ENCODE results near the gene INPP5A.

Gene INPP5A

GRCh38 chr10:132528064-132528691 lies 9.4 kb upstream of the INPP5A start:
- intact Hi-C loops (cut with DNase I), result no loop called here
- DNase-seq, result peak in 5 of 42 donors; percentile 1 to 22 (median 9)

DNA sequence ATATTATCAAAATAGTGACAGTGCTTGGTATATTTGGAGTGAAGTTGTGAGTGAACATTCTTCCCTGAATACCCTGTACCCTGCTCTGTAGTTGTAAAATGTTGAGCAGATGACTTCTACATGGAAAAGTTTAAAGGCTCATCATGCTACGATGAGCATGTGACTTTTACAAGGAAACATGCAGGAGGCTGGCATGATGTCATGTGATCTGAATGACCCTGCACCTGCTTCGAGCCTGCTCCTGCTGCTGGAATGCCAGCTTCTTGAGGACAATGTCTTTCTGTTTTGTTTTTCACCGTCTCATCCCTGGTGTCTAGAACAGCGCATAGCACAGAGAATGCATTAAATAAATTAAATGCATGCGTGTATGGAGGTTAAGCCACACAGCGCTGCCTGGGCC lies 5.4 kb upstream of the INPP5A start:
- intact Hi-C loops (cut with DNase I), result loop anchor here (10.0 kb wide), 1 partner anchor 227 kb away; the partner anchor contains the start of gene STK32C
- DNase-seq, result peak in 3 of 42 donors; percentile 1 to 7 (median 6)

DNA sequence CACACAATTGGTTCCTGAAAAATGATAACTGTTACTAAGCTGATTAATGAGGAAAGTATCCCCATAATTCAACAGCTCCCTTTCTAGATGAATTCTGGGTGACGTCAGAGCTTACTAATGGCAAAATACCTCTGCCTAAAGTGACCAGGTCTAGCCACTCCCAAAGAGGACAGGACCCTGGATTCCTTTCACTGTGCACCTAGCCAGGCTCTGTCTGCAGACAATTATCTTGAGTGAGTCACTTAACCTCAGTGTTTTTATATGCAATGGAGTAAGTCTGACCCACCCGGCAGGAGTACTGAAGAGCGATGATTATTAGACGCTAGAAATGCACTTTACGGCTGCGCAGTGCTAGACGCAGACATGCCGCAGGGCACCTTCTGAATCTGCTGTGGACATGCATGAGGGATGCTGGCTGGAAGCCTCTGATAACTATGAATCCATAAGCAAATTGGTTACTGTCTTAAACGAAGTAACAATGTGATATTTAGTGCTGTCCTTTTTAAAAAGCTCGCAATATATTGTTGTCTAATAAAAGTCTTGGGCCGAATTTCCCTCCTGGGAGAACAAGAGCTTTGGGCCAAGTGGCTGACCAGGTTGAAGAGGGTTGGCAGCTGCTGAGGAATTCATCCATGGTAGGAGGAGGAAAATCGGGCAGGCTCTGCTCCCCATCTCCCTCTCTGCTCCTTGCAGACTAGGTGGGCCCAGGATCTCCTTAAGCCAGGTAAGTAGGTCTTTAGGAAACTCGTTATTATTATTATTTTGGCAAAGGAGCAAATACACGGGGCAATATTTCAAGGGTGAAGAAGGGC lies 4.6 kb upstream of the INPP5A start:
- intact Hi-C loops (cut with DNase I), result loop anchor here (10.0 kb wide), 1 partner anchor 228 kb away; the partner anchor contains the start of gene STK32C
- DNase-seq, result peak in 3 of 42 donors; percentile 10 to 18 (median 13)

DNA sequence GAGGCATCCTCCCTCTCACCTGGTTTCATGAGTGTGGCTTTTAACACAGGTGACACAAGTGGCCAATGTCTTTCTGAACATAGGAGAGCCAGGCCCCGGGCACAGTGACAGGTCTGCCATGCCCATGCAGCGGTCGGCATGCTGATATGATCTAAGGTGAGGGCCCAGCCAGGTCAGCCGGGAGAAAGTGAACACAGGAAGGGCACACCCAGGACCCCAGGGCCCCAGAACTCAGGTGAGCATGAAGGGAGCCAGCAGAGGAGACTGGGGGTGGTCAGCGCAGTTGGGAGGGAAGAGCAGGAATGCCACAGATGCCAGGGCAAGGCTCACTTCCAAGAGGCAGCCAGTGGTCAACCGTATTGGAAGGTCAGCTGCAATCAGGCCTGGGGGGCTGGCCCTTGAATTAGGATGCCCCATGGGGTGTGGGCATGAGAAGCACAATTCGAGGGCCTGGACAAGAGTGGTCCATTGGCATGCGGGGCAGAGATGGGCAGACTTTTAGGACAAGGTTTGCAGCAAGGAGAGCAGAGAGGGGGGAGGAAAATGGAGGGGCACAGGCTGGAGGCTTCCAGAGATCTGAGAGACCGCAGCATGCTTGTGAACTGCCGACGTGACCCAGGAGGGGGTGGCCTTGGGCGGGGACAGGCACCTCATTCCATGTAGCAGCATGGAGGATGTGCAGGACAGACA lies 3.9 kb upstream of the INPP5A start:
- intact Hi-C loops (cut with DNase I), result loop anchor here (10.0 kb wide), 1 partner anchor 229 kb away; the partner anchor contains the start of gene STK32C
- peak in 10 of 42 donors; percentile 0 to 37 (median 10) for DNase-seq

DNA sequence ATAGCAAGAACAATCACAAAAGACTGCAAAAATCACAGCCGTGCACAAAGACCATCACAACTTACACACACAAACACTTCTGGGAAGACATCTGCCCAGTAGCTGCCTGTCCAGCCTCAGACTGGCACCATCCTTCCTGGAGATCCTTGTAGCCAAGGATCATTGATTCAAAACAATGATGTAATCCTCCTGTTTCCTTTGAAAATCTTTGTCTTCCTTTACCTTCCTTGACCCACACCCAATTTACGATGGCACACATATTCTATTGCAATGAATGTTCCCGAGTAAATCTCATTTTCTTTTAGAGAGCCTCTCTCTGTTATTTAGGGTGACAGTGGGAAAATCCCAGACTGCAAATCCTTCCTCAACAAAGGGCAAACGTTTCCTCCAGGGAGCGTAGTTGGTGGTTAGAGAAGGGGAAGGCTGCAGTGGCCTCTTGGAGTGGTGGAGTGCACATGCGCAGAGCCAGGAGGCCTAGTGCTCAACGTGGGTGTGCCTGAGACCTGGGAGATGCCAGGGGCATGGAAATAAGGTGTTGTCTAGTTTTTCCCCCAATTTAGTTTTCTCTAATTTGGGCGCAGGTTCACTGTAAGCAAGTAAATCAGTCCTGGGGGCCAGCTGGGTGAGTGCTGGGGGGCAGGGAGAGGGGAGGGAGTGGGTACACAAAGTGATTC lies 3.1 kb upstream of the INPP5A start:
- DNase-seq, result peak in 27 of 42 donors; percentile 17 to 81 (median 65)
- intact Hi-C loops (cut with DNase I), result loop anchor here (5.0 to 10.0 kb wide), 2 partner anchors 72 to 230 kb away; partner anchors contain the start of gene STK32C

- peak in 13 of 42 donors; percentile 2 to 43 (median 10) for DNase-seq
- intact Hi-C loops (cut with DNase I), result loop anchor here (5.0 to 10.0 kb wide), 2 partner anchors 73 to 230 kb away; partner anchors contain the start of gene STK32C
Measured at GRCh38 chr10:132535065-132535651, 2.4 kb upstream of the INPP5A start.

- intact Hi-C loops (cut with DNase I), result loop anchor here (5.0 to 10.0 kb wide), 2 partner anchors 74 to 232 kb away; partner anchors contain the start of gene STK32C
- peak in 13 of 42 donors; percentile 5 to 51 (median 41) for DNase-seq
Measured at GRCh38 chr10:132536241-132536876, 1.2 kb upstream of the INPP5A start.

DNA sequence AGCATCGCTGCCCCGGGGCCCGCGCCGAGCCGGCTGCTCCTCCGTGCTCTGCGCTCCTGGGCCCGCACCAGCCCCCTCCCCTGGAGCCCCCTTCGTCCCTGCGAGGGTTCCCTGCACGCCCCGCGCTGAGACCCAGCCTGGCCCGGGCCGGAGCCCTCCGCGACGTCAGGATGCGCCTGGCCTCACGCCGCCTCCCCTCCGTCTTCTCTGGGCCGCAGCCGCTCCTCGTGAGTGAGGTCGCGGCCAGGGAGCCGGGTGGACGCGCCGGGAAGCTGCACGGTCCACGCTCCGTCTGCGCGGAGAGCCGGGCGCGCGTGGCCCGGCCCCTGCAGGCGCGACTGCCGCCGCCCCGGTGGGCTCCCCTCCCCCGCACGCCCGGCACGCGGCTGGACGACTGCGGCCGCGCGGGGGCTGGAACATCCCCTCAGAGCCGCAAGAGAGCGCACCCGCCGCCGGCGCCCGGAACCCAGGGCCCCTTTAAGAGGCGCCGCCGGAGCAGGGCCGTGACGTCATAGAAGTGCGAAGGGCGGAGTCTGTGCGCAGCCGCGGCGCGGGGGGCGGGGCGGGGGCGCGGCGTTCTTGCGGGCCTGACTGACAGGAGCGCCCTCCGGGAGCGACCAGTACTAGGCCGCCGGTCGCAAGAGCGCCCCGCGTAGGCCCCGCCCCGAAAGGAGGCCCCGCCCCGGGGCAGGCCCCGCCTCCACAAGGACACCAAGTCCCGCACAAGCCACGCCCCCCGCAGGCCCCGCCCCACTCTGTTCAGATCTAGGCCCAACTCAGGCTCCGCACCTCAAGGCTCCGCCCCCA lies 507 bp upstream of the INPP5A start:
- peak; percentile 100 for DNase-seq
- intact Hi-C loops (cut with DNase I), result loop anchor here (5.0 to 10.0 kb wide), 2 partner anchors 75 to 232 kb away; partner anchors contain the start of gene STK32C

GRCh38 chr10:132538031-132538789 lies 623 bp downstream of the INPP5A start:
- DNase-seq, result peak in 9 of 42 donors; percentile 15 to 48 (median 31)
- intact Hi-C loops (cut with DNase I), result loop anchor here (5.0 to 10.0 kb wide), 2 partner anchors 76 to 233 kb away; partner anchors contain the start of gene STK32C

DNA sequence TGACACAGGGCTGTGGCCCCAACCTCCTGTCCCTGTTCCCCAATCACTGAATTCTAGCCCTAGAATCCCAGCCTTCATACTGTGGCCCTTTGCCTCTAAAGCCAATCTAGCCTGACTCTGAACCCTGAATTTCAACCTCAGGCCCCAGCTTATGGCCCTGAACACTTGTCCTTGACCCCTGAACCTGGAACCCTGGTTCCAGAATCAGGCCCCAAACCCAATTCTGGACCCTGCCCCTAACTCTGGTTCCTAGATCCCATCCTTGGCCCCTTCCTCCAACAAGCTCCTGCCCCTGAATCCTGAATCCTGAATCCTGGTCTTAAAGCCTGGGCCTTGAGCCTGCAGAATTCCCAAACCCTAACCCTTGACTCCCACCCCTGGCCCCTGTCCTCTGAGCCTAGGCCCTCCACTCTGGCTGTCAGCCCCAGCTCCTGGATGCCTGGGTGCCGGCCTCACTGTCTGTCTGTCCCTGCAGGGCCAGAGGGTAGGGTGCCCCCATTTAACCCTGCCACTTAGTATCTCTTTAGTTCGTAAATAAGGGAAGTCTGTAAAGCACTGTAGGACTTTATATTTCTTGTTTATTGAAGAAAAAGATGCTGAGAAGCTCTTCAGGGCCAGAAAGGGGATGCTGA lies 1.3 kb downstream of the INPP5A start:
- intact Hi-C loops (cut with DNase I), result loop anchor here (5.0 to 10.0 kb wide), 2 partner anchors 77 to 234 kb away; partner anchors contain the start of gene STK32C
- peak in 4 of 42 donors; percentile 3 to 30 (median 13) for DNase-seq

DNA sequence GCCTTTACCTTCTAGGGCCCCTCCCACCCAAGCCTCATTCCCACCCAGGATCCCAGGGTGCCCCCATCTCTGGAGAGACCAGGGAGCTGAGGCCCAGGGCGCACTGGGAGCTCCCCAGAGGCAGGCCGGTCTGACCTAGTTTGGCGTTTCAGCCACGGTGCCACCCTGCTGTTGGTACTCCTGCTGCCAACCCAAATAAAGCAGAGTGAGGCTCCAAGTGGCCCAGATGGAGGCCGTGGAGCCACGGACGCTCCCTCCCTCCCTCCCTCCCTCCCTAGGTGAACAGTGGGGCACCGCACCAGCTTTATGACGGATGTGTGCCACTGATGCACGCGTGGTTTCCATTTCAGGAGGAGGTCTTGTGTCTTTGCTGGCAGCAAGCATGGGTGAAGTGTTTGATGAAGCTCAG lies 1.8 kb downstream of the INPP5A start:
- intact Hi-C loops (cut with DNase I), result loop anchor here (5.0 to 10.0 kb wide), 2 partner anchors 77 to 235 kb away; partner anchors contain the start of gene STK32C
- DNase-seq, result peak in 9 of 42 donors; percentile 27 to 70 (median 41)

DNA sequence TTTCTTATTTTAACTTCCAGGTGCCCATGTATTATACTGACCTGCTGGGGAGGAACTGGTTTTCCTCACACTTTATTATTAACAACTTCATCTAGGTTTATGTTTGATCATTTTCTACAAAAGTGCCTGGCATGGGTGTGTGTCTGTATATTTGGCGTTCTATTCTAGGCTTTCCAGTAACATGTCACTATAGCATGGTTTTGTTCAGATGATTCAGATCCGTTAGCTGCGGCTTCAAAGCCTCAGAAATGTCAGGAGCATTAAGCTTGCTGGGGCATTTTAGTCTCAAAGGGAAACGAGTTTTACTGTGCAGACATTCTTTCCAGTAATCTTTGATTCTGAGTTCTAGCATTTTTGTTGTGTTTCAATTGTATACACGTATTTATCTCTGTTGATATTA lies 2.3 kb downstream of the INPP5A start:
- intact Hi-C loops (cut with DNase I), result loop anchor here (5.0 to 10.0 kb wide), 3 partner anchors 78 to 235 kb away; partner anchors contain the start of gene STK32C
- DNase-seq, result peak in 1 of 42 donors; percentile 1

- intact Hi-C loops (cut with DNase I), result loop anchor here (5.0 kb wide), 1 partner anchor 102 kb away; no protein-coding TSS in a partner anchor
- DNase-seq, result peak in 5 of 42 donors; percentile 18 to 70 (median 37)
Measured at GRCh38 chr10:132540456-132540855, 2.9 kb downstream of the INPP5A start.

DNA sequence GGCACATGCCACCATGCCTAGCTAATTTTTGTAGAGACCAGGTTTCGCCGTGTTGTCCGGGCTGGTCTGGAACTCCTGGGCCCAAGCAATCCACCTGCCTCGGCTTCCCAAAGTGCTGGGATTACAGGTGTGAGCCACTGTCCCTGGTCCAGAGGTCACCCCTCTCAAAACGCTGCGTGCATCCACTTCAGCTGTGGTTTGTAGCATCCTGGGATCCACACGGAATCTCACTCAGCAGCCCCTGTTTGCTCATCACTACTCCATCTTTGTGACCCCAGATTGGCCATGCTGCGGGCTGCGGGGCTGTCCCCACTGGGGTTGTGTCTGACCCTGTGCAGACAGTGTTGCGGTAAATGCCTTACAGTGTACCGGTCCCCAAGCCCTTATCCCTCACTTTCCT lies 3.5 kb downstream of the INPP5A start:
- intact Hi-C loops (cut with DNase I), result loop anchor here (5.0 kb wide), 1 partner anchor 101 kb away; no protein-coding TSS in a partner anchor
- DNase-seq, result peak in 5 of 42 donors; percentile 2 to 28 (median 3)

GRCh38 chr10:132541601-132542011 lies 4.0 kb downstream of the INPP5A start:
- peak in 12 of 42 donors; percentile 33 to 77 (median 52) for DNase-seq
- intact Hi-C loops (cut with DNase I), result loop anchor here (5.0 kb wide), 1 partner anchor 101 kb away; no protein-coding TSS in a partner anchor

Measured in head of caudate nucleus (tissue), 42 donors.